Right lobe of liver (tissue), 4 donors: Measurements from ENCODE around the gene PROSER1.

Experiments used
- CTCF ChIP-seq, 4 donors: fragments of 200-600 bp in 3 of 4; fragments of 450-650 bp in 1 of 4; IDR thresholded peaks; one replicate each; pipeline versions ENCODE4 v1.5.1 to v1.8.0; 2016 to 2022; ENCODE audit warnings: antibody characterized with exemption in 4 of 4, mild to moderate bottlenecking in 2 of 4
- POLR2A ChIP-seq: fragments of 450-650 bp; IDR thresholded peaks from one replicate; pipeline ENCODE4 v1.6.1; 2017; ENCODE audit warnings: antibody characterized with exemption, mild to moderate bottlenecking
- donor health status: DM: no; HTN: no; CAD: no.
- donor health status: DM: no; HTN: no; CAD: no.
- donor health status: DM: no; HTN: yes; CAD: no.

- TF ChIP-seq CTCF (IDR thresholded peaks at IDR 0.05) (no peak), POLR2A (no peak)
Observed at GRCh38 chr13:39048806-39049205, 10.9 kb upstream of the PROSER1 start.
